GM23338 (cell line): ENCODE measurements around the gene LEMD1. TPM values are rescaled to one million over a fixed set of nuclear protein-coding genes. Genes with fewer than 3 reads are reported as not detected.

ENCODE experiments used
- CREB1 ChIP-seq: fragments of 250-450 bp; sonication (Bioruptor Pico); IDR thresholded peaks from 2 replicates; pipeline ENCODE4 v1.5.0; 2020; ENCODE audit warnings: low read depth, mild to moderate bottlenecking, moderate library complexity
- EZH2 ChIP-seq: fragments of 200-600 bp; sonication (generic); IDR thresholded peaks from one replicate; pipeline ENCODE4 v1.8.0; 2017; ENCODE audit warnings: antibody characterized with exemption, mild to moderate bottlenecking, low read depth; ENCODE audit not compliant: unreplicated experiment
- NANOG ChIP-seq: IDR thresholded peaks from 2 replicates; pipeline ENCODE4 v1.6.1; 2016; ENCODE audit warnings: antibody characterized with exemption, borderline replicate concordance
- POLR2AphosphoS5 ChIP-seq: IDR thresholded peaks from 2 replicates; pipeline ENCODE4 v1.6.1; 2016; ENCODE audit warnings: antibody characterized with exemption, low read depth
- REST ChIP-seq: IDR thresholded peaks from one replicate; pipeline ENCODE4 v1.6.1; 2018; ENCODE audit warnings: antibody characterized with exemption; ENCODE audit not compliant: unreplicated experiment
- ZNF462 ChIP-seq: fragments of 250-450 bp; sonication (Bioruptor Pico); IDR thresholded peaks from 2 replicates; pipeline ENCODE4 v1.5.0; 2020; ENCODE audit warnings: mild to moderate bottlenecking, moderate library complexity
- polyA plus RNA-seq: library from polyadenylated mRNA; unstranded; fragments of >200 nt; fragmentation: Nextera tagmentation; extraction: Ambion mirVana; gene quantifications from 2 replicates; pipeline ENCODE4 v1.2.1, GENCODE V29; 2016
- total RNA-seq: library from RNA; depleted of rRNA; stranded (reverse); fragments of >200 nt; shearing (Covaris generic); gene quantifications from 2 replicates; pipeline ENCODE4 v1.2.3, GENCODE V29; 2014

The LEMD1 gene
- total and polyA plus RNA-seq, 2 experiments from 2014 or later = 4.7 to 10.7 TPM

GRCh38 chr1:205466595-205467220 lies 44.9 kb upstream of the LEMD1 start (continued):
- TF ChIP-seq ZNF462 (CRISPR knock-in tag) (no peak), CREB1 (CRISPR knock-in tag) (no peak), NANOG (no peak), EZH2 (no peak), POLR2AphosphoS5 (no peak), REST (no peak)
